Measurements from ENCODE around the gene DIAPH3.

GRCh38 chr13:59706101-59706976 is 457.4 kb downstream of the DIAPH3 start:
- TF ChIP-seq POLR2A (IDR thresholded peaks at IDR 0.05), result no peak
- TF ChIP-seq CTCF (IDR thresholded peaks at IDR 0.05), result no peak
